Coronary artery (tissue), 2 donors: ENCODE data around the gene CD40LG.

Source experiments
- DNase-seq: peaks from one replicate; pipeline ENCODE4 v3.0.0-alpha.2; 2017; ENCODE audit warnings: low spot score
- H3K27ac ChIP-seq, 2 donors: fragments of 200-600 bp; sonication (generic); one replicate each; pipeline ENCODE4 v1.5.1; 2016 to 2019
- H3K4me3 ChIP-seq: fragments of 200-600 bp; sonication (generic); 2 replicates; pipeline ENCODE4 v1.5.1; 2016; ENCODE audit warnings: mild to moderate bottlenecking, moderate library complexity
- CTCF ChIP-seq: fragments of 200-600 bp; sonication (generic); IDR thresholded peaks from one replicate; pipeline ENCODE4 v1.5.1; 2019; ENCODE audit warnings: antibody characterized with exemption

Gene CD40LG

GRCh38 chrX:136671006-136671610 lies 23.1 kb downstream of the CD40LG start:
- no peak for TF ChIP-seq CTCF
- DNase-seq = no peak
- no peak overlapping the region for H3K4me3 ChIP-seq
- no peak overlapping the region for H3K27ac ChIP-seq

- DNase-seq = no peak
- Histone ChIP-seq H3K4me3 (no peak overlapping the region), H3K27ac (no peak overlapping the region)
- no peak for TF ChIP-seq CTCF
Measured at GRCh38 chrX:136674270-136674985, 26.5 kb downstream of the CD40LG start.

- DNase-seq = no peak
- Histone ChIP-seq H3K4me3 (no peak overlapping the region), H3K27ac (no peak overlapping the region)
- no peak for TF ChIP-seq CTCF
Measured at GRCh38 chrX:136679531-136679930, 31.6 kb downstream of the CD40LG start.

- DNase-seq = no peak
- Histone ChIP-seq H3K27ac (no peak overlapping the region), H3K4me3 (no peak overlapping the region)
- TF ChIP-seq CTCF = no peak
Measured at GRCh38 chrX:136684120-136684519, 36.2 kb downstream of the CD40LG start.

- TF ChIP-seq CTCF = no peak
- Histone ChIP-seq H3K4me3 (no peak overlapping the region), H3K27ac (no peak overlapping the region)
- DNase-seq = no peak
Measured at GRCh38 chrX:136687457-136687856, 39.5 kb downstream of the CD40LG start.

- no peak for TF ChIP-seq CTCF
- no peak for DNase-seq
- Histone ChIP-seq H3K27ac (no peak overlapping the region), H3K4me3 (no peak overlapping the region)
Measured at GRCh38 chrX:136689436-136689835, 41.5 kb downstream of the CD40LG start.
